CD4-positive, alpha-beta memory T cell (primary cell): Measurements from ENCODE around the gene GZMA. TPM values are rescaled to one million over a fixed set of nuclear protein-coding genes. Genes with fewer than 3 reads are reported as not detected.
"Not testable (repeated sequence)": the region's sequence is repeated elsewhere in the genome, so short reads cannot be mapped to it uniquely, and the experiment has no call there.

Experiments
- CTCF ChIA-PET: fragments of 350-600 bp; sonication (Branson Sonifier 250); formaldehyde crosslinking; loops from one replicate; lab custom pipeline; 2021; ENCODE audit warnings: inconsistent platforms; ENCODE audit not compliant: partially characterized antibody; lab: Charles Lee
- POLR2A ChIA-PET: fragments of 350-600 bp; sonication (Branson Sonifier 250); formaldehyde crosslinking; loops from one replicate; lab custom pipeline; 2021; ENCODE audit not compliant: partially characterized antibody; lab: Charles Lee
- DNase-seq, 5 donors: peaks; one replicate each; pipeline versions ENCODE4 v3.0.0 to v3.0.0-alpha.2; 2020 to 2022; ENCODE audit warnings: mixed read lengths in 1 of 5
- H3K27ac ChIP-seq: one replicate; pipeline ENCODE4 v1.7.0; 2013; ENCODE audit warnings: low read depth, low read length
- H3K27me3 ChIP-seq: 2 replicates; pipeline ENCODE4 v1.7.0; 2013; ENCODE audit warnings: mild to moderate bottlenecking, low read length, moderate library complexity; ENCODE audit not compliant: insufficient read depth
- H3K36me3 ChIP-seq: 2 replicates; pipeline ENCODE4 v1.7.0; 2013; ENCODE audit warnings: mild to moderate bottlenecking, low read length, moderate library complexity; ENCODE audit not compliant: insufficient read depth
- H3K4me1 ChIP-seq: 2 replicates; pipeline ENCODE4 v1.7.0; 2013; ENCODE audit warnings: mild to moderate bottlenecking, low read length, moderate library complexity; ENCODE audit not compliant: insufficient read depth
- H3K4me3 ChIP-seq, 2 donors: one replicate each; pipeline ENCODE4 v1.7.0; 2013; ENCODE audit warnings: low read length in 2 of 2, mild to moderate bottlenecking in 1 of 2
- H3K9me3 ChIP-seq, 2 donors: one replicate each; pipeline ENCODE4 v1.7.0; 2013; ENCODE audit warnings: low read length in 2 of 2, control low read depth in 1 of 2; ENCODE audit not compliant: control insufficient read depth in 1 of 2
- H3K27ac Mint-ChIP-seq, 7 donors: one replicate each; pipeline ENCODE4 v1.8.0; 2020 to 2021; ENCODE audit warnings: mixed read lengths in 7 of 7, mild to moderate bottlenecking in 6 of 7, inconsistent platforms in 3 of 7, moderate library complexity in 3 of 7
- H3K27me3 Mint-ChIP-seq, 2 donors: one replicate each; pipeline ENCODE4 v1.8.0; 2020 to 2021; ENCODE audit warnings: mixed read lengths in 2 of 2
- H3K36me3 Mint-ChIP-seq, 2 donors: one replicate each; pipeline ENCODE4 v1.8.0; 2020 to 2021; ENCODE audit warnings: mixed read lengths in 2 of 2, inconsistent platforms in 1 of 2, mild to moderate bottlenecking in 1 of 2
- H3K4me1 Mint-ChIP-seq, 4 donors: one replicate each; pipeline ENCODE4 v1.8.0; 2020 to 2021; ENCODE audit warnings: mixed read lengths in 4 of 4, mild to moderate bottlenecking in 1 of 4
- H3K4me3 Mint-ChIP-seq, 8 donors: one replicate each; pipeline ENCODE4 v1.8.0; 2020 to 2021; ENCODE audit warnings: mixed read lengths in 8 of 8, mild to moderate bottlenecking in 7 of 8, moderate library complexity in 6 of 8, inconsistent platforms in 3 of 8
- H3K9me3 Mint-ChIP-seq, 8 donors: one replicate each; pipeline ENCODE4 v1.8.0; 2020 to 2021; ENCODE audit warnings: mixed read lengths in 8 of 8, mild to moderate bottlenecking in 5 of 8, inconsistent platforms in 3 of 8, moderate library complexity in 1 of 8
- intact Hi-C: fragments of 100-400 bp; cut with micrococcal nuclease; formaldehyde crosslinking; loops from one replicate; pipeline ENCODE4 v1.15.1; 2023
- polyA plus RNA-seq, 2 donors: library from polyadenylated mRNA; unstranded; fragments of 300-500 nt; fragmentation: Illumina TruSeq; gene quantifications; one replicate each; pipeline ENCODE4 v1.2.3, GENCODE V29; 2021
- total RNA-seq, 2 experiments: library from RNA; stranded (reverse); gene quantifications; one replicate each; pipeline ENCODE4 v1.2.3, GENCODE V29; 2021

The GZMA gene
- total and polyA plus RNA-seq, 4 experiments from 2014 or later = 25.0 to 230 (median 114) TPM

DNA sequence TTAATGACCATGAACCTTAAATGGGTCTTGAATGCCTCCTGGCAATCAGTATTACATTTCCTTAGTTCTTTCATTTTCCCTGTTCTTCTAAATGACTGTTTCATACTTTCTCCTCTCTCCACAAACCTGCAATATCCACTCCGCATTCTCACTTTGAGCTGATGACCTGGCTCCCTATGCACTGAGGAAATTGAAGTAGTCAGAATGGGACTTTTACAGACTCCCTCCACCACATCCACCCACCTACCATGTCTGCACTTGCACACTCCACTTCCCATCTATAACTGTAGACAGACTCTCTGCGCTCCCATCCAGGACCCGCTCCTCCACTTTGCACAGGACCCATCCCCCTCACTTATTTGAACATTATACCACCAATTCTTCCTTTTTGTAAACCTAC is 36.2 kb upstream of the GZMA start:
- Mint-ChIP-seq H3K9me3 (peaks cover 0 to 5% (median 0%) of the 10 kb centered on the region in 8 donors), H3K4me1 (peaks cover 36 to 73% (median 50%) of the 10 kb centered on the region in 4 donors), H3K27me3 (no peaks in the 10 kb centered on the region), H3K4me3 (no peak overlapping the region), H3K27ac (no peak overlapping the region), H3K36me3 (no peaks in the 10 kb centered on the region)
- Histone ChIP-seq H3K4me1 (peaks cover 31% of the 10 kb centered on the region), H3K27ac (no peak overlapping the region), H3K27me3 (no peaks in the 10 kb centered on the region), H3K9me3 (no peaks in the 10 kb centered on the region), H3K36me3 (no peaks in the 10 kb centered on the region), H3K4me3 (no peak overlapping the region)
- intact Hi-C loops = no loop called here
- ChIA-PET CTCF (interaction anchor here (0.7 to 1.8 kb wide), 3 partner anchors 8 to 76 kb away, joined by 3 to 5 read pairs (median 3); partner anchors contain the start of gene GZMA), POLR2A (interaction anchor here (1.3 to 1.9 kb wide), 2 partner anchors 18 to 30 kb away, joined by 3 to 10 read pairs; no protein-coding TSS in a partner anchor)
- no peak for DNase-seq

GRCh38 chr5:55070968-55071367 is 31.5 kb upstream of the GZMA start:
- no peaks in the 10 kb centered on the region for H3K36me3 Mint-ChIP-seq
- H3K4me1 Mint-ChIP-seq = peaks cover 32 to 63% (median 43%) of the 10 kb centered on the region in 4 donors
- H3K4me3 ChIP-seq = no peak overlapping the region
- ChIA-PET CTCF (interaction anchor here (0.8 to 1.9 kb wide), 4 partner anchors 9 to 164 kb away, joined by 3 to 6 read pairs (median 4); no protein-coding TSS in a partner anchor), POLR2A (interaction anchor here (1.1 to 2.0 kb wide), 4 partner anchors 22 to 33 kb away, joined by 3 to 8 read pairs (median 6); no protein-coding TSS in a partner anchor)
- intact Hi-C loops = loop anchor here (5.0 kb wide), 1 partner anchor 69 kb away; no protein-coding TSS in a partner anchor
- H3K9me3 Mint-ChIP-seq = peaks cover 0 to 5% (median 0%) of the 10 kb centered on the region in 8 donors
- H3K4me1 ChIP-seq = peaks cover 39% of the 10 kb centered on the region
- no peak overlapping the region for H3K27ac ChIP-seq
- peak overlapping the region in 3 of 7 donors; percentile 12 to 69 (median 67) for H3K27ac Mint-ChIP-seq
- no peaks in the 10 kb centered on the region for H3K27me3 ChIP-seq
- H3K4me3 Mint-ChIP-seq = peak overlapping the region in 4 of 8 donors; percentile 4 to 50 (median 22)
- H3K27me3 Mint-ChIP-seq = no peaks in the 10 kb centered on the region
- no peak for DNase-seq
- no peaks in the 10 kb centered on the region for H3K36me3 ChIP-seq
- no peaks in the 10 kb centered on the region for H3K9me3 ChIP-seq

- ChIA-PET CTCF (interaction anchor here (0.8 to 1.9 kb wide), 5 partner anchors 9 to 165 kb away, joined by 3 to 6 read pairs (median 4); no protein-coding TSS in a partner anchor), POLR2A (interaction anchor here (0.8 to 2.1 kb wide), 6 partner anchors 21 to 34 kb away, joined by 3 to 14 read pairs (median 6); no protein-coding TSS in a partner anchor)
- Mint-ChIP-seq H3K27ac (peak overlapping the region in 1 of 7 donors; percentile 67), H3K9me3 (peaks cover 0 to 5% (median 0%) of the 10 kb centered on the region in 8 donors), H3K27me3 (no peaks in the 10 kb centered on the region), H3K36me3 (no peaks in the 10 kb centered on the region), H3K4me3 (peak overlapping the region in 2 of 8 donors; percentile 37 to 50), H3K4me1 (peaks cover 30 to 60% (median 39%) of the 10 kb centered on the region in 4 donors)
- intact Hi-C loops = loop anchor here (5.0 kb wide), 1 partner anchor 69 kb away; no protein-coding TSS in a partner anchor
- H3K36me3 ChIP-seq = no peaks in the 10 kb centered on the region
- DNase-seq = no peak
- no peaks in the 10 kb centered on the region for H3K27me3 ChIP-seq
- H3K9me3 ChIP-seq = no peaks in the 10 kb centered on the region
- H3K27ac ChIP-seq = no peak overlapping the region
- H3K4me3 ChIP-seq = no peak overlapping the region
- H3K4me1 ChIP-seq = peaks cover 39% of the 10 kb centered on the region
These were observed 31.0 kb upstream of the GZMA start for GRCh38 chr5:55071413-55071812.

- Histone ChIP-seq H3K27me3 (no peaks in the 10 kb centered on the region), H3K9me3 (no peaks in the 10 kb centered on the region), H3K27ac (peak overlapping the region; percentile 17), H3K4me1 (peaks cover 39% of the 10 kb centered on the region), H3K4me3 (no peak overlapping the region), H3K36me3 (no peaks in the 10 kb centered on the region)
- no peaks in the 10 kb centered on the region for H3K27me3 Mint-ChIP-seq
- ChIA-PET CTCF (interaction anchor here (0.9 to 1.9 kb wide), 4 partner anchors 10 to 129 kb away, joined by 3 to 6 read pairs (median 4); no protein-coding TSS in a partner anchor), POLR2A (interaction anchor here (0.7 to 2.1 kb wide), 5 partner anchors 11 to 1620 kb away, joined by 3 to 14 read pairs (median 4); no protein-coding TSS in a partner anchor)
- peak overlapping the region; percentile 20 to 88 (median 78) for H3K27ac Mint-ChIP-seq
- peaks cover 0 to 5% (median 0%) of the 10 kb centered on the region in 8 donors for H3K9me3 Mint-ChIP-seq
- peaks cover 25 to 48% (median 30%) of the 10 kb centered on the region in 4 donors for H3K4me1 Mint-ChIP-seq
- H3K4me3 Mint-ChIP-seq = peak overlapping the region; percentile 8 to 84 (median 56)
- H3K36me3 Mint-ChIP-seq = no peaks in the 10 kb centered on the region
- DNase-seq = peak in 4 of 5 donors; percentile 38 to 59 (median 44)
- intact Hi-C loops = loop anchor here (2.0 to 5.0 kb wide), 2 partner anchors 24 to 70 kb away; no protein-coding TSS in a partner anchor
These were observed 29.8 kb upstream of the GZMA start for GRCh38 chr5:55072666-55073065.

DNA sequence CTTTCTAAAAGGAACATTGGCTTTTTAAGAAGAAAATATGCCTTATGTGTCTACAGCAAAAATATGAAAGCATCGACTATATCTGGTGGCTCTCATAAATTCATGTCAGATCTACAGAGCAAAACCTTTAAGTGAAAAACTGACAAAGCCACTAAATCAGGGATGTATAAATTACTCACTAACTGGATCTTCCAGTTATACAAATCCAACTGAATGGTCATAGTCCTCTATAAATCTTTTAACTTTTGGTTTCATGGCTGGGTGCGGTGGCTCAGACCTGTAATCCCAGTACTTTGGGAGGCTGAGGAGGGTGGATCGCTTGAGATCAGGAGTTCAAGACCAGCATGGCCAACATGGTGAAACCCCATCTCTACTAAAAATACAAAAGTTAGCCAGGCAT is 29.2 kb upstream of the GZMA start:
- peaks cover 25 to 47% (median 30%) of the 10 kb centered on the region in 4 donors for H3K4me1 Mint-ChIP-seq
- peak overlapping the region; percentile 17 for H3K27ac ChIP-seq

DNA sequence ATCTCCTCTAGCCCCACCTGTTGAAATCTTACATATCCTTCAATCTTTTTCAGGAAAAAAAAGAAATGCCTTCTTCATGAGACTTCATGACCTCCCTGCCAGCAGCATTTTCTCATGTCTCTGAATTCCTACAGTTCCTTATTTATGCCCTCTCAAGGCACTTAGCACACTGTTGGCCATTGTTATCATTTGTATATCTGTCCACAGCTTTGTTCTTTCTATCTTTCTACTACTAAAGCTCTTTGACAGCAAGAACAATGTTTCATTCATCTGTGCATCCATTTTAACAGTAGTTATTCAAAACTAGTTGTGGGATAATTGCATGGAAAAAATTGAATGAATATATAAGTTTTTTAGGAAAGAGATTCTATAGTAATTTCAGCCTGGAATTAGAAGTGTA is 20.9 kb upstream of the GZMA start:
- intact Hi-C loops = no loop called here
- CTCF ChIA-PET = no interaction called here
- H3K27ac ChIP-seq = no peak overlapping the region
- no peaks in the 10 kb centered on the region for H3K4me1 ChIP-seq
- H3K36me3 Mint-ChIP-seq = peaks cover 0 to 2% of the 10 kb centered on the region in 2 donors
- H3K9me3 Mint-ChIP-seq = peaks cover 0 to 12% (median 0%) of the 10 kb centered on the region in 8 donors
- no peak for DNase-seq
- no peaks in the 10 kb centered on the region for H3K9me3 ChIP-seq
- peaks cover 2 to 9% (median 8%) of the 10 kb centered on the region in 4 donors for H3K4me1 Mint-ChIP-seq
- peaks cover 0 to 1% of the 10 kb centered on the region in 2 donors for H3K27me3 Mint-ChIP-seq
- no peaks in the 10 kb centered on the region for H3K27me3 ChIP-seq
- POLR2A ChIA-PET = interaction anchor here (0.7 to 3.4 kb wide), 2 partner anchors 10 to 15 kb away, joined by 3 to 9 read pairs; no protein-coding TSS in a partner anchor
- H3K4me3 ChIP-seq = no peak overlapping the region
- H3K27ac Mint-ChIP-seq = peak overlapping the region in 2 of 7 donors; percentile 13 to 46
- no peaks in the 10 kb centered on the region for H3K36me3 ChIP-seq
- no peak overlapping the region for H3K4me3 Mint-ChIP-seq

More for the DNA sequence above, 29.2 kb upstream of the GZMA start:
- peak overlapping the region in 7 of 8 donors; percentile 8 to 84 (median 64) for H3K4me3 Mint-ChIP-seq
- no peaks in the 10 kb centered on the region for H3K27me3 ChIP-seq
- no peaks in the 10 kb centered on the region for H3K27me3 Mint-ChIP-seq
- no peaks in the 10 kb centered on the region for H3K9me3 ChIP-seq
- peaks cover 0 to 5% (median 0%) of the 10 kb centered on the region in 8 donors for H3K9me3 Mint-ChIP-seq
- no peak for DNase-seq
- H3K4me3 ChIP-seq = no peak overlapping the region
- H3K4me1 ChIP-seq = peaks cover 39% of the 10 kb centered on the region
- no peaks in the 10 kb centered on the region for H3K36me3 Mint-ChIP-seq
- ChIA-PET POLR2A (interaction anchor here (0.8 to 2.2 kb wide), 5 partner anchors 12 to 36 kb away, joined by 3 to 16 read pairs (median 9); no protein-coding TSS in a partner anchor), CTCF (interaction anchor here (1.4 to 2.2 kb wide), 3 partner anchors 12 to 23 kb away, joined by 3 to 9 read pairs (median 8); no protein-coding TSS in a partner anchor)
- peak overlapping the region; percentile 68 to 88 (median 80) for H3K27ac Mint-ChIP-seq
- intact Hi-C loops = loop anchor here (2.0 to 5.0 kb wide), 2 partner anchors 24 to 71 kb away; no protein-coding TSS in a partner anchor
- no peaks in the 10 kb centered on the region for H3K36me3 ChIP-seq

DNA sequence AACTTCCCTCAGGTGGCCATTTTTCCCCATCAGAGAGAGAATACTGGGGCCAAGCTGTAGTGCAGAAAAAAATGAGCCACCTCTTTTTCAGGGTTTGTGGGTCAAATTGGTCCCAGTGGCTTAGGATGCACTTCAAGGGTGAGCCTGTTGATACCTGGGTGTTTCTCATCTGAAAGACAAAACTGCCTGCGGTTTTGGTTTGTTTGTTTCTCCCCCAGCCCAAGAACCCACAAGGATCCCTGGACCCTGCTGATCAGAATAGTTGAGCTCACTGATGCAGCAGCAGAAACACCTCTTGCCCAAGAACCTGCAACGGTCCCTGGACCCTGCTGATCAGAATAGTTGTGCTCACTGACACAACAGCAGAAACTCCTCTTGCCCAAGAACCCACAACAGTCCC is 13.1 kb upstream of the GZMA start:
- H3K27ac ChIP-seq, H3K36me3 ChIP-seq, H3K9me3 ChIP-seq, DNase-seq, H3K4me3 ChIP-seq, H3K27ac Mint-ChIP-seq, intact Hi-C loops, H3K36me3 Mint-ChIP-seq, H3K27me3 Mint-ChIP-seq, H3K4me3 Mint-ChIP-seq, CTCF ChIA-PET, H3K9me3 Mint-ChIP-seq, H3K27me3 ChIP-seq: not testable (repeated sequence)
- peaks cover 15 to 51% (median 27%) of the 10 kb centered on the region in 4 donors for H3K4me1 Mint-ChIP-seq
- POLR2A ChIA-PET = interaction anchor here (2.3 kb wide), 1 partner anchor 13 kb away, joined by 5 read pairs; the partner anchor contains the start of gene GZMA
- H3K4me1 ChIP-seq = peaks cover 15% of the 10 kb centered on the region
